GM18909 (cell line): ENCODE measurements around the gene TM9SF2.
"Not testable (repeated sequence)": the region's sequence is repeated elsewhere in the genome, so short reads cannot be mapped to it uniquely, and the experiment has no call there.

ENCODE experiments used
- ATAC-seq: cut with Tn5 transposase; IDR thresholded peaks from one replicate; pipeline ENCODE4 v1.9.1; 2021; ENCODE audit warnings: mild to moderate bottlenecking; ENCODE audit not compliant: unreplicated experiment, poor library complexity

Gene TM9SF2

DNA sequence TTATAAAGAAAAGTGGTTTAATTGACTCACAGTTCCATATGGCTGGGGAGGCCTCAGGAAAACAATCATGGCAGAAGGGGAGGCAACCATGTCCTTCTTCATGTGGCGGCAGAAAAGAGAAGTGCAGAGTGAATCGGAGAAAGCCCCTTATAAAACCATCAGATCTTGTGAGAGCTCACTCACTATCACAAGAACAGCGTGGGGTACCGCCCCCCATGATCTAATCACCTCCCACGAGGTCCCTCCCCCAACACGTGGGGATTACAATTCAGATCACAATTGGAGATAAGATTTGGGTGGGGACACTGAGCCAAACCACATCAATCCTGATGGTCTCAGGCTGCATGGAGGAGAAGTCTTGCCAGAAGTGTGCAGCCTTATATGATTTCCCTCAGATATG, 26.0 kb downstream of the TM9SF2 start:
- no peak for ATAC-seq

DNA sequence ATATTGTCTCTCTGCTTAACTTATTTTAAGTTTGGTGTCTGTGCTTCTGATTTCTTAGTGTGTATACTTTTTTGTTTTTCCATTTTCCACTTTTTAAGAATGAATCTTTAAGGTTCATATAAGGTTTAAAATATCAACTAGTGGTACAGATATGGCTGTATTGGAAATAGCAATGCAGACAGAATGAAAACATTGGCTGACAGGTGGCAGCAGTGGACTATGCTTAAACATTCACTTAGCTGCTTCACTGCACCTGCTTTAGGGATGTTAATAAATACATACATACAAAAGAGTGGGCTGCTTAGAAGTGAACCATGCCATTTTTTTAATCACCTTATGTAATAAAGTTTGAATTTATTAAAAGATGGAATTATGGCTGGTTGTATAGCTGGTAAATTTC, 27.3 kb downstream of the TM9SF2 start:
- ATAC-seq: peak; percentile 78

DNA sequence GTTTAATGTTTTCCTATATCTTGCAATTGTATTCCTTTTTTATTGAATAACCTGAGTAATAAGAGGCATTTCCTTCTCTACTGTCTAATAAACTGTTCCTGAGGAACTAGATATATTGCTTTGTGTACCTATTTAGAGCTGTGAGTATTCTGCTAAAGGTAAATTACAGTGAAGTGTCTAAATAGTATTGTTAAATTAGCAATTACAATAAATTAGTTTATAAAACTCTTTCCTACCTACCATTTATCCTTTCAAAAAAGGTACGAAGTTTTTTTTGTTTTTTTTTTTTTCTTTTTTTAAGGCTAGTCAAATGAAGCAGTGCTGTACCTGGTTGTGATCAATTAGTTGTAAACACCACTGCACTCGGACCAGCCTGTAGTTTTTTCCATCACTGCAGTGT, 34.8 kb downstream of the TM9SF2 start:
- no peak for ATAC-seq

DNA sequence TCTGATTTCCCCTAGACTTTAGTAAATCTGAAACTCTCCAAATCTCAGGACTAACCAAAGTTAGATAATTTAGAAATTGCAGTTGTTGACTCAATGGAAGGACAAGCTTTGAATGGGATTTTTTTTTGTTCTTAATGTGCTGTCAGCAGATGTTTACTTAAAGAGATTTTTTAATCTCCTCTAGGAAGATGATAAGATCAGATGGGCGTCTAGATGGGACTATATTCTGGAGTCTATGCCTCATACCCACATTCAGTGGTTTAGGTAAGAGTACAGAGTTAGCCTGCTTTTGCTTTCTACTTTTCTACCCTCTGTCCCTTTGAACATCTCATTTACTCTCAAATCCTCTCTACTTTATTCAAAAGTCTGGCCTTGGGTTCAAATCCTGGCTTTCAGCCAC, 39.3 kb downstream of the TM9SF2 start:
- ATAC-seq: no peak

DNA sequence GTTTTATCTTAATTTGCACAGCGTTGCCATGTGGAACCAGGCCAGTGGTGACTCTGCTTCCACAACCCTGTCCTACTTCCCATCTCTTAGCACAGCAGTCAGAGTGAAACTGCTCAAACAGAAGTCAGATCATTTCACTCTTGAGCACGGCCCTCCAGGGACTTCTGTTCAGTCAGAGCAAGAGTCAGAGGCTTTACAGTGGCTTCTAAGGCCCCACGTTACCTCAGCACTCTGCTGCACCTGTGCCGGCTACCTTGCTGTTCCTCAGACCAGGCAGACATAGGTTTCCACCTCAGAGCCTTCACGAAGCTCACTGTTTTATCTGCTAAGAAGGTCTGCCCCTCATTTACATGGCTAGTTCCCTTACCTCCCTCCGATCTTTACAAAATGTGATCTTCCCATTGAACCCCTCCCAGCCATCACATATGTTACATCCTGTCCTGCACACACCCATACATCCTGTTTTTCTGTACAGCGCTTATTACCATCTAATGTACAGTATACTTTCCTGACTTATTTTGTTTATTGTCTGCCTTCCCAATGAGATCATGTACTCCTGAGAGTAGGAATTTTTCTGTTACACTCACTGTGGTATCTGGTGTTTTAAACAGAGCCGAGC, 41.6 kb downstream of the TM9SF2 start:
- peak; percentile 99 for ATAC-seq

DNA sequence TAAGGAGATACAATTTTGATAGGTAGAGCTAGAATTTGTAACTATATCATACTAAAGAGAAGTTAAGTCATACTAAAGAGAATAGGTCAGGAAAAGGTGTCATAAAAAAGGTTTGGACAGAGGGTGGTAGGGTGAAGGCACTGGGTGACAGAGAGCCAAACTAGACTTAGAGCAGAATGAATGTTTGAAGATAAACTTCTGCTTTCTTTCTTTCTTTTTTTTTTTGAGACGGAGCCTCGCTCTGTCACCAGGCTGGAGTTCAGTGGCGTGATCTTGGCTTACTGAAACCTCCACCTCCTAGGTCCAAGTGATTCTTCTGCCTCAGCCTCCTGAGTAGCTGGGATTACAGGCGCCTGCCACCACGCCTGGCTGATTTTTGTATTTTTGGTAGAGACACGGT, 44.1 kb downstream of the TM9SF2 start:
- ATAC-seq: no peak

DNA sequence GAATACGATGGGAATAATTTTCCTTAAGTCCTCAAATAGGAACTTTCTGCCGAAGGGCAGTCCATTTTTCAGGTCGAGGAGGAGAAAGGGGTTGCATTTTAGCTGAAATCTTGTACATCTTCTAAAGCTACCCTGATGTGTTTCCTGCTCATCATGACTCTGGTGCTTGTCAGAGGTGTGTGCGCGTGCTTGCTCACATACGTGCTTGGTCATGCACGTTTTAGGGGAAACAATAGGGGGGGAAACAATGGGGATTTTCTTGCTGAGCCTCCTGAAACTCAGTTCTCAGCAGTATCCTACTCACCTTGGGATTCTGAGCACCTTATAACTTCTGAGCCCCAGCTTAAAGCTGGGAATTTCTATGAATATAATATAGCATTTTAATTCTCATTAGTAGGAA, 44.7 kb downstream of the TM9SF2 start:
- no peak for ATAC-seq

DNA sequence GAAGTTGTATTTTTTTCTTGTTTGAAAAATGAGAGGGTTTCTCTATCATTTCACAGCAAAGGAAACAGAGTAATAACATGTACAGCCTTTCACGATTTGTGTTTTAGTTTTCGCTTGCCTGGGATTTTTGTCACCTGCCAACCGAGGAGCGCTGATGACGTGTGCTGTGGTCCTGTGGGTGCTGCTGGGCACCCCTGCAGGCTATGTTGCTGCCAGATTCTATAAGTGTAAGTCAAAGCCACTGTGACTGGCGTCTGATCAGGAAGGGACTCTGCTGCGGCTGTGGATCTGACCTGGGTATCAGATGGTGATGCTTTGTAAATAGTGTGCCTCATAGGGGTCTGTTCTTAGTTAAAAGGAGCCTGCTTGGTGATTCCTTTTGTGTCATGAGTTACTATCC, 45.6 kb downstream of the TM9SF2 start:
- ATAC-seq: no peak

DNA sequence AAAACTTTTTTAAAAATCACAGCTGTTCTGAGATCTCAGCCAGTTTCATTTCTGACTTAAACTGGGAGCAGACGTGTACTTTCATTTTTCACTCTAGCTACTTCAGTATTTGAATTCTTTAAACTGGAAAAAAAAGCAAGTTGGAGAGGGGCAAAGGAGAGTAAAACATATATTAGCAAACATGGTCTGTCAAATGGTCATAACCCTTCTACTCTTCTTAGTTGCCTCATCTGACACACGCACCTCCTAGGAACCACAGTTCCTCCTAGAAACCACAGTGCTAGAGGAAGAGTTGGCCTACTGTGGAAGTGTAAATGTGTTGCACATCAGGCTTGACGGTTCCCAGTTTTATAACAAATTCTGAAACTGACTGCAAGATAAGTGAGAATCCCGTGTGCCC, 47.2 kb downstream of the TM9SF2 start:
- peak; percentile 74 for ATAC-seq

DNA sequence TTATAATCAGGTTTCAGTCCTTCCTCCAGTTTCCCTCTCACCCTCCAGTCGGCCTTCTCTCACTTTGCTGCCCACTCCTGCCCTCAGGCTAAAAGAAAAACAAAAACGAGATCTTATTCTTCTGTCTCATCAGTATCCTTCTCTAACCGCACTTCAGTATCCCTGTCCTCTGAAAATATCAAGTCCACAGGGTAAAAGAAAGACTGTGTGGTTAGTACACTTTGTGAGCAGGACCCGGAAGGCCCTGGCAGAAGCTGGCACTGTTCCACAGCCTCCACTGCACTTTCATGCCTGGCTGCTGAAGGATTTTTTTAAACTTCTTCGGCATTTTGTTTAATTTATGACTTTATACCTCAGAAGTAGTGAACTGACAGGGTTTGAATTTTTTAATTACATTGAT, 51.8 kb downstream of the TM9SF2 start:
- no peak for ATAC-seq

DNA sequence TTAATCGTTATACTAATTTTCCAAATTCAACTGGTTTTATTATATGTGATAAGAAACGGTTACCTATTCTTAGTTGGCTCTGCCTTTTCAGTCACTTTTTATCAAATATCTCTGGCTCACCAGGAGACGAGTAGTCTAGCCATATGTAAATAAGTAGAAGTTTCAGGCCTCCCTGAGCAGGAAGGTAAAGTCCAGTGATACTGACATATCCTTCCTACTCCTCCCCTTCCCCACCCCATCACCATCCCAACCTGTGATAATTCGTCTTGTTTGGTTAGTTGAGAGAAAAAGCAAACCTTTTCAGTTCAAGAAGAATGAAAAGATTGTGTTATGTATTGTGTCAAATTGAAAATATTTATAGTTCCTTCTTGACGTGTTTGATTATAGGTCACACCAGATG, 53.9 kb downstream of the TM9SF2 start:
- no peak for ATAC-seq

DNA sequence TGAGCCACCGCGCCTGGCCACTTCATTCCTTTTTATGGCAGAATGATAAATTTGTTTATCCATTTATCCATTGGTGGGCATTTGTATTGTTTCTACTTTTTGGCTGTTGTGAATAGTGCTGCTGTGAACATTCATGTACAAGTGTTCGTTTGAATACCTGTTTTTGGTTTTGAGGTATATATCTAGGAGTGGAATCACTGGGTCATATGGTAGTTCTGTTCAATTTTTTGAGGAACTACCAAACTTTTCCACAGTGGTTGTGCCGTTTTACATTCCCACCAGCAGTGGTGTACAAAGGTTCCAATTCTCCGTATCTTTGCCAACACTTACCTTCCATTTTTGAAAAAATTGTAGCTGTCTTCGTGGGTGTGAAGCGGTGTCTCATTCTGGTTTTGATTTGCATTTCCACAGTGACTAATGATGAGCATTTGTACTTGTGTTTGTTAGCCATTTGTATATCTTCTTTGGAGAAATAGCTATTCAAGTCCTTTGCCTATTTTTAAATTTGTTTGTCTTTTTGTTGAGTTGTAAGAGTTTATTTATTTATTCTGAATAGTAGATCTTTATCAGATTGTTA, 55.7 kb downstream of the TM9SF2 start:
- no peak for ATAC-seq

DNA sequence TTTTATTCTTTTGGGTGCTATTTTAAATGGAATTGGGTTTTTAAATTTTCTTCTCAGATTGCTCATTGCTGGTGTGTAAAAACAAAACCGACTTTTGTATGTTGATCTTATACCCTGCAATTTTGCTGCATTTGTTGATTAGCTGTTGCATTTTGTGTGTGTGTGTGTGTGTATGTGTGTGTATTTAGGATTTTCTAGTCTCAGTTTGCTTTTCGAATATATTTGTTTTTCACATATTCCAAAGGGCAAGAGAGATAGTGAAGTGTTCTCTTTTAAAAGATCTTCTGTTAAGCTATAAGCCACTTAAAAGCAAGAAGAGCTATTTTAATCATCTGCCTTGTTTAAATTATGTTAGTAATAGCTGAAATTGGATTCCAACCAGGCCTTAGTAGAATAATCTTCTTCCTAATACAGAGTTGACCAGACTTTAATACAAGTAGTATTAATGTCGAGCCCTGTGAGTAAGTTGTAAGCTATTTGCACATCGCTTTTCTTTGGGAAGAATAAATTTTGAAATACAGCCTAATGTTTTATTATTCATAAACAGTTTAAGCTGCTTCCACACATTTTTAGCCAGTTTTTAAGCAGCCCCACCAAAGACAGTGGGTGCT, 57.4 kb downstream of the TM9SF2 start:
- no peak for ATAC-seq

DNA sequence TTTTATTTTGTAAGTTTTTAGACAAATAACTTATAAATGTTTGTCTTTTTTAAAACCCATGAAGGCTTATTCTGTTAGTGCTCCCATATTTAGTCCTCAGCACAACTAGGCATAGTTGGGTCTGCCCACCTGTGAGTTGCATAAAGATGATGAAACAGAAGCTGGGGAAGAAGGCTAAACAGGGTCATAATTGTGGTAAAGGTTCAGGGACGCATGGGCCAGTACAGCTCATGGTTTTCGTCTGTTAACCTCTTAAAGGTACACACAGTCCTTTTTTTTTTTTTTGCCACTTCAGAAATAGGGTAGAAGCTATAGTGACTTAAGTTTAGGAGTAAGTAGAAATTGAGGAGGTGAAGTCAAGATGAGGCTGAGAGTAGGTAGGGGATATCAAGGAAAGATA, 58.3 kb downstream of the TM9SF2 start:
- ATAC-seq: no peak

DNA sequence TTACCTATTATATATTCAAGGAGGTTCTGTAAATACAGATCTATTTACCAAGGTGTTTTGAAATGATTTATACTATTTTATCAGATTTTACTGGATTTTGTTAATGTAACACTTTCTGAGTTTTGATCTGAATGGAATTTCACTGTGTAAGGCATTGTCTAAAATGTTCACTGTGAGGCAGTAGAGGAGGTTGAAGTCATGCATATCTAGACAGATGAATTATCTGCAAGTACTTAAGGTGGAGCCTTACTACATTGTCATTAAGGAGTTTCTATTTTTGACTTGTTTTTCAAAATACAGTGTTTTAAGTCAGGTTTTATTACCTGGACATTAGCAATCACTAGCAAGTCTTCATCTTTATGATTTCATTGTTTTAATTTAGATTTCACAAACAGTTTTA, 62.1 kb downstream of the TM9SF2 start:
- ATAC-seq: no peak

DNA sequence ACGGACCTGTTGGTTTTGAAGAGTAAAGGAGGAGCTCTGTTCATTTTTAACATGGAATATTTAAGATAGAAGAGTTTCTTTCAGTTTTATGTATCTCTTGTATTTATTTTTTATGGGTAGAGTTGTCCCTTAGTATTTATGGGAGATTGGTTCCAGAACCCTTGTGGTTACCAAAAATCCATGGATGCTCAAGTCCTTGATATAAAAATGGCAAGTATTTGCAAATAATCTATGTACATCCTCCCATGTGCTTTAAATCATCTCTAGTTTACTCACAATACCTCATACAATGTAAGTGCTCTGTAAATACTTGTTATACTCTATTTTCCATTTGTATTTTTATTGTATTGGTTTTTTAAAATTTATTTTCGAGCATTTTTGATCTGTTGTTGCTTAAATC, 63.1 kb downstream of the TM9SF2 start:
- no peak for ATAC-seq

DNA sequence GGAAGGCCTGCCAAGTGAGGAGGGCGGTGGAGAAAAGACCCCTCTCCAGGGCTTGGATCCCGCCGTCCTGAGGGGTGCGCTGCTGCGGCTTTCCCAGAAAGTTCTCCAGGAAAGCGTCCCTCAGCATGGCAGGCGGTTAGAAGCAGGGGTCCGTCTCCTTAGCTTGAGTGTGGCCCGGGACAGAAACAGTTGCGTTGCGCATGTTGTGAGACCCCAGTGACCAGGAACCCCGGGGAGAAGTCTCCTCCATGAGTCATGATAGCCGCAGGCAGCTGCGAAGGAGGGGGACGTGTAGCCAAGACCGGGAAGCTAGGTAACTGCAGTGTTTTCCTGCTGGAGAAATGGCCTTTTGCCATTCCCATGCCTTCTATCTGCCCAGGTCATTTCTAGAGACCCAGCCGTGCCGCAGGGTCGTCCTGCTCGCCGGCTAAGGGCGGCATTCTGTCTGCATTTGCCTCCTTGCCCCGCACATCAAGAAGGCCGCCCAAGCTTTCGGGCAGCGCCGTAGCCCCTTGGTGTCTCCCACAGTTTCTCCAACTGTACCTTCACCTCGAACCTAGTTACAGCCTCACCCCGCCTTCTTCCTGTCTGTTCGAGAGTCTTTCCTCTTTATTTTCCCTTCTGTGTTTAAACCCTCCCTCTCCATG, 64.3 kb downstream of the TM9SF2 start:
- no peak for ATAC-seq

DNA sequence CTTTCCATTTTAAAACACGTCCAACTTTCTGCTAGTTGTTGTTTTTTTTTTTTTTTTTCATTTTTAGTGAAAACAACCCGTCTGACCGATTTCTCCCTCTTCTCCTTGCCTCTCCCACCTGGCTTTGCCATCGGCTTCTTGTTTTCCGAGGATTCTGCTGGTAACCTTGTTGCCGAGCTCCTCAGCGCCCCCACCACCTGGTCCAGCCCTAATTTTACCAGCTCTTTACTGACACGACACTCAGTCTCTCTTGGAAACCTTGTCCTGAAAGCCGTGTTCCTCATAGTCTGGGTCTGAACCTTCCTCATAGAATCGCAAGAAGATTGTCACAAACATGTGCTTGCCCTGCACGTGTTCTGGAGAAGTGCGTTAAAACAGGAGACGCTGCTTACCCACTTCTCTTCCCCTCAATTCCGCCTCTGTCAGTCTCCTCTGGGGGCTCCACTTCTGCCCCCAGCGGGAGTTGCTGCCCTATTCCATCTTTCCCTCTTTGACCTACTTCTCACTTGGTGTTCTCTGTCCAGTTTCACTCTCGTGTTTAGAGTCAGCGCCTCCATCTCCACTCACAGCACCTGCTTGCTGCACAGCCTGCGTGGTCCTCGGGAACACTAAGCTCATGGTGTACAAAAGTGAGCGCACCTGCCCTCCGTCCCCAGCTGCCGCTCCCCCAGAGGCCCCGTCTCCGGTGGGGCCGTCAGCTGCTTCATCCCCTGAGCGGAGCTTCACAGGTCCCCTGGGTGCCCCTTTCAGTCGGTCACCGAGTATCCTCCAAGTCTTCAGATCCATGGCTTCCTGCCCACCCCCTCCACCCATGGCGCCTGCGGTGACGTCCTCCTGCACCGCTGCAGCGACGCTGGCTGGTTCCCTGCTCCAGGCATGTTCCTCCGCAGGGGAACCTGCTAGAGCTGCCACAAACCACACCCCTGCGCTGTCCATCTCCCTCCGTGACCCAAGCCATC, 65.1 kb downstream of the TM9SF2 start:
- ATAC-seq: no peak

DNA sequence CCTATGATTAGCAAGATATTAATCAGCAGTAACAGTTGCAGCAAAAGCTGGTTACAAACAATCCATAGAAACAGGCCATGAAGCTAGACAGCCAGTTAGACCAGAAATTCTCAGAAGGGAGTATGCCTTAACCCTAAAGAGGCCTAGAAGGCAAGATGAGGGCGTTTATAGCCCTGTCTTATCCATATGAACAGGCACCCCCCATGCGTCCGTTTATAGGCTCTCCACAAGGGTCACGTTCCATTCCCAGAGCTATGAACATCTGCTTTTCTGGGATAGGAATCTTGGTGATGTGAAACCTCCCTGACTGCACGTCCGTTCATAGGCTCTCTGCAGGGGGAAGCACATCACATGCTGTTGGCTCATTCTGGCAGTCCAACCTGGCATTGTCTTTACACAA, 67.6 kb downstream of the TM9SF2 start:
- ATAC-seq: not testable (repeated sequence)

DNA sequence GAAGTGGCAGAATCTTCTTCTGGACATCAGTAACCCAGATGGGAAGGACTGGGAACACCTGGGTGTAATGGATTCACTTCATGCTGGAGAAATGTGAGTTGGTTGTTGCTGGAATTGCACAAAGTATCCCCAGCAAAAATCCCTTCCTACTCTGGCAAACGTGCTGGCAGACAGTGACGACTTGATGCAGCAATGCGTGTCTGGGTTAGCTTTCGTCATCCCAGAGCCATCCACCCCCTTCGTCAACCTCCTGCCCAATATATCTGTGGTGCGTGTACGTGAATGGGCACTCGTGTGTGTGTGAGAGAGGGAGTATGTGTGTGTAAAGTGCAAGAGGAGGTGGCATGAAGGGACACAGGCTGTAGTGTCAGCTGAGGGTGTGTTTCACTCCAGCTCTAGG, 70.9 kb downstream of the TM9SF2 start:
- ATAC-seq: no peak

DNA sequence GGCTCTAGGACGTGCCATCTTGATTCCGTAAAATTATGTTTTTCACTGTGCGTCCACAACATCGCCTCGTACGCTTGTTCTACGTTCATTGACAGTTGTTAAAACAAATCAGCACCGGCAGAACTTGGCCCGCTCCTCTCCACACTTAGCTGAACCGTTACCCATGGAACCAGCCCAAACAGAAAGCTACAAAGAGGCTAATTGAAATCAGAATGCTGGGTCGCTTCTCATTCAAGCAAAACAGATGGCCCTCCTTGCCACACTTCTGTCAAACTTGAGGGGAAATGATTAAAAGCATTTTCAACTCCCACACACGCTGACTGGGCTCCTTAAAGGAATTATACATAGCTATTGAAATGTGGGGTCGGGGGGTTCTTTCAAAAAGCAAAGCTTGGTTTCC, 71.6 kb downstream of the TM9SF2 start:
- no peak for ATAC-seq
